Liver (tissue), 9 donors: ENCODE data around the gene CUEDC1. TPM values are rescaled to one million over a fixed set of nuclear protein-coding genes. Genes with fewer than 3 reads are reported as not detected.

Source experiments
- DNase-seq: peaks from one replicate; pipeline ENCODE4 v3.0.0-alpha.2; 2017; ENCODE audit warnings: low spot score
- H3K27ac ChIP-seq, 2 donors: one replicate each; pipeline ENCODE4 v1.7.0; 2013; ENCODE audit warnings: inconsistent platforms in 2 of 2, low read length in 2 of 2, control low read depth in 1 of 2, low read depth in 1 of 2, mild to moderate bottlenecking in 1 of 2
- H3K27me3 ChIP-seq, 4 donors: one replicate each; pipeline versions ENCODE4 v1.6.1 to v1.7.0; 2013; ENCODE audit warnings: low read length in 3 of 4, inconsistent platforms in 1 of 4, mild to moderate bottlenecking in 1 of 4, moderate library complexity in 1 of 4; ENCODE audit not compliant: control insufficient read depth in 4 of 4, insufficient read depth in 4 of 4
- H3K36me3 ChIP-seq, 4 donors: one replicate each; pipeline versions ENCODE4 v1.6.1 to v1.7.0; 2013; ENCODE audit warnings: low read length in 3 of 4, mild to moderate bottlenecking in 3 of 4, low read depth in 1 of 4, moderate library complexity in 1 of 4; ENCODE audit not compliant: control insufficient read depth in 4 of 4, insufficient read depth in 3 of 4
- H3K4me1 ChIP-seq, 4 donors: one replicate each; pipeline versions ENCODE4 v1.6.1 to v1.7.0; 2013; ENCODE audit warnings: low read length in 3 of 4, mild to moderate bottlenecking in 3 of 4, moderate library complexity in 1 of 4; ENCODE audit not compliant: control insufficient read depth in 4 of 4, insufficient read depth in 4 of 4
- H3K4me3 ChIP-seq, 3 donors: one replicate each; pipeline versions ENCODE4 v1.6.1 to v1.7.0; 2013; ENCODE audit warnings: low read length in 3 of 3, control low read depth in 1 of 3, low read depth in 1 of 3, mild to moderate bottlenecking in 1 of 3
- H3K9ac ChIP-seq, 2 donors: one replicate each; pipeline ENCODE4 v1.7.0; 2013; ENCODE audit warnings: low read length in 2 of 2, mild to moderate bottlenecking in 2 of 2, moderate library complexity in 2 of 2, control low read depth in 1 of 2, low read depth in 1 of 2
- H3K9me3 ChIP-seq, 4 donors: one replicate each; pipeline versions ENCODE4 v1.6.1 to v1.7.0; 2013; ENCODE audit warnings: low read length in 3 of 4; ENCODE audit not compliant: control insufficient read depth in 4 of 4
- EGR1 ChIP-seq, 2 donors: IDR thresholded peaks; 2 replicates each; pipeline ENCODE4 v1.6.1; 2016 to 2018; ENCODE audit warnings: antibody characterized with exemption in 2 of 2, low read depth in 2 of 2
- FOXA2 ChIP-seq: IDR thresholded peaks from 2 replicates; pipeline ENCODE4 v1.6.1; 2016; ENCODE audit warnings: antibody characterized with exemption
- GABPA ChIP-seq, 2 donors: IDR thresholded peaks in 1 of 2; conservative IDR thresholded peaks in 1 of 2; 2 replicates each; pipeline ENCODE4 v1.6.1; 2016; ENCODE audit warnings: antibody characterized with exemption in 2 of 2, mild to moderate bottlenecking in 1 of 2, moderate library complexity in 1 of 2
- HNF4G ChIP-seq: IDR thresholded peaks from 2 replicates; pipeline ENCODE4 v1.6.1; 2016; ENCODE audit warnings: antibody characterized with exemption
- JUND ChIP-seq, 2 donors: IDR thresholded peaks; 2 replicates each; pipeline ENCODE4 v1.6.1; 2016; ENCODE audit warnings: antibody characterized with exemption in 2 of 2
- NR2F2 ChIP-seq: IDR thresholded peaks from 2 replicates; pipeline ENCODE4 v1.6.1; 2016; ENCODE audit warnings: antibody characterized with exemption
- RAD21 ChIP-seq, 2 donors: IDR thresholded peaks; 2 replicates each; pipeline ENCODE4 v1.6.1; 2016; ENCODE audit warnings: antibody characterized with exemption in 2 of 2, mild to moderate bottlenecking in 2 of 2
- RXRA ChIP-seq, 2 donors: IDR thresholded peaks; 2 replicates each; pipeline ENCODE4 v1.6.1; 2017 to 2018; ENCODE audit warnings: antibody characterized with exemption in 2 of 2, mild to moderate bottlenecking in 1 of 2
- SP1 ChIP-seq: IDR thresholded peaks from 2 replicates; pipeline ENCODE4 v1.6.1; 2018; ENCODE audit warnings: antibody characterized with exemption, mild to moderate bottlenecking
- TAF1 ChIP-seq: conservative IDR thresholded peaks from 2 replicates; pipeline ENCODE4 v1.6.1; 2016; ENCODE audit warnings: antibody characterized with exemption, mild to moderate bottlenecking
- ZBTB33 ChIP-seq: IDR thresholded peaks from 2 replicates; pipeline ENCODE4 v1.6.1; 2016; ENCODE audit warnings: antibody characterized with exemption
- WGBS: extraction: QIAGEN DNeasy Blood & Tissue Kit; methylation state at CpG from one replicate; pipeline ENCODE4 v1.1.7; 2013; 5-methylcytosine and 5-hydroxymethylcytosine counted together
- polyA plus RNA-seq, 2 donors: library from polyadenylated mRNA; stranded (reverse) in 1 of 2; unstranded in 1 of 2; fragments of 200-250 nt in 1 of 2; fragments of >200 nt in 1 of 2; fragmentation: Nextera tagmentation in 1 of 2; extraction: Ambion mirVana in 1 of 2; gene quantifications; one replicate each; pipeline versions ENCODE4 v1.2.1 to v1.2.3, GENCODE V29; 2013 to 2015
- total RNA-seq, 2 donors: library from RNA; depleted of rRNA; stranded (reverse); fragments of >200 nt; gene quantifications; one replicate each; pipeline ENCODE4 v1.2.3, GENCODE V29; 2014
- TF ChIP-seq, protein P1 (sequence below): fragments of 150-350 bp; IDR thresholded peaks from 2 replicates; pipeline ENCODE4 v1.5.1; 2017; ENCODE audit warnings: improper control_type of control experiment, low read depth, low read length; ENCODE audit not compliant: missing input control
- TF ChIP-seq, protein P2 (sequence below): IDR thresholded peaks from 2 replicates; pipeline ENCODE4 v1.6.1; 2016; ENCODE audit warnings: antibody characterized with exemption, mild to moderate bottlenecking
- TF ChIP-seq, protein P3 (sequence below): IDR thresholded peaks from 2 replicates; pipeline ENCODE4 v1.6.1; 2016; ENCODE audit warnings: antibody characterized with exemption
- TF ChIP-seq, protein P4 (sequence below): IDR thresholded peaks from 2 replicates; pipeline ENCODE4 v1.6.1; 2016; ENCODE audit warnings: antibody characterized with exemption
- donor health status: healthy.
- donor health status: healthy.
- donor health status: healthy.
- donor health status: healthy.
- donor health status: healthy.

Gene CUEDC1
- total and polyA plus RNA-seq, 4 donors = 2.6 to 4.9 (median 3.4) TPM

DNA sequence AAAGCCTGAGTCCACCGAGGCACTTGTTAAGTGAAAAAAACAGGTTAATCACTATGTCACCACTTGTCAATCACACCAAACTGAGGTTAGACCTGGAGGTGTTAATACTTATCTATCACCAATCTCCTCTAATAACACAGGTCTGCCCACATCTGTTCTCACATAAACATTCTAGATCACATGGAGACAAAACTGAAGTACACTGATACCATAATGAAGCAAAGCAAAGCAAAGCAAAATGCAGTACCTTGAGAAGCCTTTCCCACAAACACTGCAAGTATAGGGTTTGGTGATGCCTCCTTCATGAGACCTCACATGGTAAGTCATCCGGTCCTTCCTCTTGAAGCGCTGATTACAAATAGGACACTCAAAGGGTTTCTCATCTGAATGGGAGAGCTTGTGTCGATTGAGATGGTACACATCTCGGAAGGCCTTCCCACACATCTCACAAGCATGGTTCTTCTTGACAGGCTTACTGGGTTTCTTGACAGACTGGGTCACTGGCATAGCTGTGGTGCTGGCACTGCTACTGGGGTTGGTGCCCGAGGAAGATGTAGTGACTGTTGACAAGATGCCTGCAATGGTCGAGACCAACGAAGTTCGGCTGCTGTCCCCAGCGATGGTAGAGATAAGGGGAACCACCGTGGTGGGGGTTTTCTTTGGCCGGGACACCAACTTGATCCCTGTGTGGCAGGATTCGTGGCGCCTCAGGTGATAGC lies 27.4 kb upstream of the CUEDC1 start:
- no peak for DNase-seq
- Histone ChIP-seq H3K27ac (no peak overlapping the region), H3K4me1 (peaks cover 2 to 28% (median 22%) of the 10 kb centered on the region in 4 donors), H3K36me3 (peaks cover 4 to 35% (median 22%) of the 10 kb centered on the region in 4 donors), H3K4me3 (no peak overlapping the region), H3K9me3 (no peaks in the 10 kb centered on the region), H3K9ac (no peak overlapping the region), H3K27me3 (no peaks in the 10 kb centered on the region)
- no peak for TF ChIP-seq SP1
- no peak for TF ChIP-seq TAF1
- no peak for TF ChIP-seq GABPA (IDR thresholded peaks at IDR 0.05 in 1 of 2, conservative IDR thresholded peaks at IDR 0.05 in 1 of 2)
- TF ChIP-seq FOXA2 = no peak
- TF ChIP-seq JUND (IDR thresholded peaks at IDR 0.05) = no peak
- TF ChIP-seq HNF4G = no peak
- no peak for TF ChIP-seq NR2F2
- TF ChIP-seq, protein P1, sequence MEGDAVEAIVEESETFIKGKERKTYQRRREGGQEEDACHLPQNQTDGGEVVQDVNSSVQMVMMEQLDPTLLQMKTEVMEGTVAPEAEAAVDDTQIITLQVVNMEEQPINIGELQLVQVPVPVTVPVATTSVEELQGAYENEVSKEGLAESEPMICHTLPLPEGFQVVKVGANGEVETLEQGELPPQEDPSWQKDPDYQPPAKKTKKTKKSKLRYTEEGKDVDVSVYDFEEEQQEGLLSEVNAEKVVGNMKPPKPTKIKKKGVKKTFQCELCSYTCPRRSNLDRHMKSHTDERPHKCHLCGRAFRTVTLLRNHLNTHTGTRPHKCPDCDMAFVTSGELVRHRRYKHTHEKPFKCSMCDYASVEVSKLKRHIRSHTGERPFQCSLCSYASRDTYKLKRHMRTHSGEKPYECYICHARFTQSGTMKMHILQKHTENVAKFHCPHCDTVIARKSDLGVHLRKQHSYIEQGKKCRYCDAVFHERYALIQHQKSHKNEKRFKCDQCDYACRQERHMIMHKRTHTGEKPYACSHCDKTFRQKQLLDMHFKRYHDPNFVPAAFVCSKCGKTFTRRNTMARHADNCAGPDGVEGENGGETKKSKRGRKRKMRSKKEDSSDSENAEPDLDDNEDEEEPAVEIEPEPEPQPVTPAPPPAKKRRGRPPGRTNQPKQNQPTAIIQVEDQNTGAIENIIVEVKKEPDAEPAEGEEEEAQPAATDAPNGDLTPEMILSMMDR = no peak
- no peak for TF ChIP-seq RXRA (IDR thresholded peaks at IDR 0.05)
- TF ChIP-seq RAD21 (IDR thresholded peaks at IDR 0.05) = no peak
- TF ChIP-seq, protein P2, sequence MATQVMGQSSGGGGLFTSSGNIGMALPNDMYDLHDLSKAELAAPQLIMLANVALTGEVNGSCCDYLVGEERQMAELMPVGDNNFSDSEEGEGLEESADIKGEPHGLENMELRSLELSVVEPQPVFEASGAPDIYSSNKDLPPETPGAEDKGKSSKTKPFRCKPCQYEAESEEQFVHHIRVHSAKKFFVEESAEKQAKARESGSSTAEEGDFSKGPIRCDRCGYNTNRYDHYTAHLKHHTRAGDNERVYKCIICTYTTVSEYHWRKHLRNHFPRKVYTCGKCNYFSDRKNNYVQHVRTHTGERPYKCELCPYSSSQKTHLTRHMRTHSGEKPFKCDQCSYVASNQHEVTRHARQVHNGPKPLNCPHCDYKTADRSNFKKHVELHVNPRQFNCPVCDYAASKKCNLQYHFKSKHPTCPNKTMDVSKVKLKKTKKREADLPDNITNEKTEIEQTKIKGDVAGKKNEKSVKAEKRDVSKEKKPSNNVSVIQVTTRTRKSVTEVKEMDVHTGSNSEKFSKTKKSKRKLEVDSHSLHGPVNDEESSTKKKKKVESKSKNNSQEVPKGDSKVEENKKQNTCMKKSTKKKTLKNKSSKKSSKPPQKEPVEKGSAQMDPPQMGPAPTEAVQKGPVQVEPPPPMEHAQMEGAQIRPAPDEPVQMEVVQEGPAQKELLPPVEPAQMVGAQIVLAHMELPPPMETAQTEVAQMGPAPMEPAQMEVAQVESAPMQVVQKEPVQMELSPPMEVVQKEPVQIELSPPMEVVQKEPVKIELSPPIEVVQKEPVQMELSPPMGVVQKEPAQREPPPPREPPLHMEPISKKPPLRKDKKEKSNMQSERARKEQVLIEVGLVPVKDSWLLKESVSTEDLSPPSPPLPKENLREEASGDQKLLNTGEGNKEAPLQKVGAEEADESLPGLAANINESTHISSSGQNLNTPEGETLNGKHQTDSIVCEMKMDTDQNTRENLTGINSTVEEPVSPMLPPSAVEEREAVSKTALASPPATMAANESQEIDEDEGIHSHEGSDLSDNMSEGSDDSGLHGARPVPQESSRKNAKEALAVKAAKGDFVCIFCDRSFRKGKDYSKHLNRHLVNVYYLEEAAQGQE = no peak
- no peak for TF ChIP-seq EGR1 (IDR thresholded peaks at IDR 0.05; ENCODE audit: low read depth in 2 of 2)
- TF ChIP-seq ZBTB33 = no peak
- TF ChIP-seq, protein P3, sequence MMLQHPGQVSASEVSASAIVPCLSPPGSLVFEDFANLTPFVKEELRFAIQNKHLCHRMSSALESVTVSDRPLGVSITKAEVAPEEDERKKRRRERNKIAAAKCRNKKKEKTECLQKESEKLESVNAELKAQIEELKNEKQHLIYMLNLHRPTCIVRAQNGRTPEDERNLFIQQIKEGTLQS = no peak
- TF ChIP-seq, protein P4, sequence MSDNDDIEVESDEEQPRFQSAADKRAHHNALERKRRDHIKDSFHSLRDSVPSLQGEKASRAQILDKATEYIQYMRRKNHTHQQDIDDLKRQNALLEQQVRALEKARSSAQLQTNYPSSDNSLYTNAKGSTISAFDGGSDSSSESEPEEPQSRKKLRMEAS = no peak
- 89% methylated on average over 14 of the region's 14 CpGs for WGBS
